Stimulated activated CD4-positive, alpha-beta T cell treated with anti-CD3 and anti-CD28 coated beads, Interleukin-12 subunit alpha, Interleukin-12 subunit beta, amount 100 ng/mL, for 4 hours (primary cell): ENCODE measurements around the gene RHNO1.
"Not testable (repeated sequence)": the region's sequence is repeated elsewhere in the genome, so short reads cannot be mapped to it uniquely, and the experiment has no call there.

ENCODE experiments used
- DNase-seq: peaks from one replicate; pipeline ENCODE4 v3.0.0-alpha.2; 2020

The RHNO1 gene

DNA sequence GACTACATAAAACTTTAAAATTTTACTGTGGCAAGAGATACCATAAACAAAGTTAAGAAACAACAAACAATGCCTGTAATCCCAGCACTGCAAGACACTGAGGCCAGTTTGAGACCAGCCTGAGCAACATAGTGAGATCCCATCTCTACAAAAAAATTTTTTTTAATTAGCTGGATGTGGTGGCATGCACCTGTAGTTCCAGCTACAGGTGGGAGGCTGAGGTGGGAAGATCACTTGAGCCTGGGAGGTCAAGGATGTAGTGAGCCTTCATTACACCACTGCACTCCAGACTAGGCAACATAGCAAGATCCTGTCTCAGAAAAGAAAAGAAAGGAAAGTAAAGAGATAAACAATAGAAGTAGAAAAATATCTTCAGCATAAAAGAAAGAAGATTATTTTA is 16.9 kb upstream of the RHNO1 start:
- DNase-seq, result no peak

GRCh38 chr12:2862876-2863275 is 14.1 kb upstream of the RHNO1 start:
- no peak for DNase-seq

- not testable (repeated sequence) for DNase-seq
Observed at GRCh38 chr12:2863402-2863801, 13.6 kb upstream of the RHNO1 start.

DNA sequence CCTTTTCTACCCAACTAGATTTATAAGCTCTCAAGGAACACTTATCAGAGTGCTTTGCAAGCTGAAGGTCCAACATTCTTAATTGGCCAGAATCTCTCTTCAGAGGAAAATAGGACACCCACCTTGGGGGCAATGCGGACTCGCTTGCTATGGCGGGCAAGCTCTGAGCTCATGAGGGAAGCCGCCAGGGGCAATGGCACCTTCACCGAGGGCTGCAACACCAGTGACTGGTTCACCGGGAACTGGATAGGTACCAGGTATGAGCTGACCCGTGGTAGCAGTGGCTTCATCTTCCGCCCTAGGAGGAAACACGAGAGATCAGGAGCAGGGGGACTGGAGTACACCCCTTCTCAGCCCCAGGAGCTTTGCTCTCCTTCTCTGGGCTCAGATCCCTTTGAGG is 12.8 kb upstream of the RHNO1 start:
- DNase-seq, result no peak

DNA sequence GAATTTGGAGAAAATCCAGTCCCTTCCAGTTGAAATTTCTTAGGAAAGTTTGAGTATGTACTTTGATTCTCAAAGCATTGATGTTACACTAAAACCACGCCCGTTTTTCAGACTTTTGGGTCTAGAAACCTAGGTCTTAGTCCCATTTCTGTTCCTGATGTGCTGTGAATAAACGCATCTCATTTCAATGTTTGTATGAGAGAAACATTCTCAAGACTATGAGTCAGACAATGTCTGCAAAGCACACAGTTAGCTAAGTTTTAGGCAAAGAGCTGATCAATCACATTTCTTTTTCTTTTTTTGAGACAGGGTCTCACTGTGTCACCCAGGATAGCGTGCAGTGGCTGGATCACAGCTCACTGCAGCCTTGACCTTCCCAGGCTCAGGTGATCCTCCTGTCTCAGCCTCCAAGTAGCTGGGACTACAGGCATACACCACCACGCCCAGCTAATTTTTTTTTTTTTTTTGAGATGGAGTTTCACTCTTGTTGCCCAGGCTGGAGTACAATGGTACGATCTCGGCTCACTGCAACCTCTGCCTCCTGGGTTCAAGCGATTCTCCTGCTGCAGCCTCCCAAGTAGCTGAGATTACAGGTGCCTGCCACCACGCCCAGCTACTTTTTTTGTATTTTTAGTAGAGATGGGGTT is 7.9 kb upstream of the RHNO1 start:
- DNase-seq, result not testable (repeated sequence)

- no peak for DNase-seq
Observed at GRCh38 chr12:2876431-2877046, 484 bp upstream of the RHNO1 start.

DNA sequence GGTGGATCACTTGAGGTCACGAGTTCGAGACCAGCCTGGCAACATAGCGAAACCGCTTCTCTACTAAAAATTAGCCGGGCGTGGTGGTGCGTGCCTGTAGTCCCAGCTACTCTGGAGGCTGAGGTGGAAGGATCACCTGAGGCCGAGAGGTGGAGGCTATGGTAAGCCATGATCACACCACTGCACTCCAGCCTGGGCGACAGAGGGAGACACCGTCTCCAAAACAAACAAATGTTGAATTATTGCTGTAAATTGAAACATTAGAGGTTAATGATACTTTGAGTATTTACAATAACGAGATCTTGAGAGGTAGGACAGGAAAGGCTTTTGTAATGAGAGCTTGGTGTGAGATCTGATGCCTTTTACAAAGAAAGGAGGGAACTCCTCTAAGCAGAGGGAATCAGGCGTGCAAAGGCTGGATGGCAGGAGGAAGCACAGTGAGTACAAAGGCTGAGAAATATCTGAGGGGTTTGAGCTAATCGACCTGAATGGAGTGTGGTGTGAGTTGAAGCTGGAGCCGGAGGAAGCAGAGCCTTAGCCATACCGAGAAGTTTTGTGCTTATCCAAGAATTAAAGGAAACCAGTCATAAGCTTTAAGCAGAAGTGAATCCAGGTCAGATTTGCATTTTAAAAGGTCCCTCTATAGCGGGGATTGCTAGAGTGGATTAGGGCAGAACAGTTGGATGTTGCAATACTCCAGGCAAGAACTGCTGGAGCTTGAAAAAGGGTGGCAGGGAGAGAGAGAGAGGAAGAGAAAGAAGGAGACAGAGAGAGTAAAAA is 1.1 kb downstream of the RHNO1 start:
- DNase-seq, result no peak

- DNase-seq, result no peak
Observed at GRCh38 chr12:2879853-2880252, 2.8 kb downstream of the RHNO1 start.

DNA sequence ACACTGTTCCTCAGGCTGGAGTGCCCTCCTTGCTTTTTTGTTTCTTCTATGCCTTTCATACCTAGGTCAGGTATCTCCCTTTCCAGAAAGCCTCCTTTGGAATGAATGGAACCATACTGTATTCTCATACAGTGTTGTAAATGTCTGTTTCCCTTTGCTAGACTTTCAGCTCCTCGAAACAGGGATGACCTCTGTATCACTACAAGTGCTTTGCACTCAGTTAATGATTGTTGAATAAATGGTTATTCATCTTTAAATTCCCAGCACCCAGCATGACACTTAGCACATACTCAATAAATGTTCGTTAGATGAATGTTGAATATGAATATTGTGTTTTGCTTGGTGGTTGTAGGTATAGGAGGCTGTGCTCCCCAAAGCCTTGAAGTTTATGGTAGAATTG is 7.8 kb downstream of the RHNO1 start:
- DNase-seq, result no peak

DNA sequence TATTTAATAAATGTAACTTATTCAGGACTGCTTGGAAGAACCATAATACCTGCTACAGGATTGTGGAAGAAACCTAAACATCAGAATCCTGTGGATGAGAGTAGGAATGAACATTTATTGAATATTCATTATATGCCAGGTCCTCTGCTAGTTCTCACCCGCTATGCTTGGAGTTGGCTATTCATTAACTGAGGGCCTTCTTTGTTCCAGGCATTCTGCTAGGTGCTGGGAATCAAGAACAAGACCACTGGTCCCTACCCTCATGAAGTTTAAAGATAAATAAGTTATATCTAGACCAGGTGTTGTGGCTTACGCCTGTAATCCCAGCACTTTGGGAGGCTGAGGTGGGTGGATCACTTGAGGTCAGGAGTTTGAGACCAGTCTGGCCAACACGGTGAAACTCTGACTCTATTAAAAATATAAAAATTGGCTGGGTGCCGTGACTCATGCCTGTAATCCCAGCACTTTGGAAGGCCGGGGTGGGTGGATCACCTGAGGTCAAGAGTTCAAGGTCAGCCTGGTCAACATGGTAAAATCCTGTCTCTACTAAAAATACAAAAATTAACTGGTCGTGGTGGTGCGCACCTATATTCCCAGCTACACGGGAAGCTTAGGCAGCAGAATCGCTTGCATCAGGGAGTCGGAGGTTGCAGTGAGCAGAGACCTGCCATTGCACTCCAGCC is 9.9 kb downstream of the RHNO1 start:
- no peak for DNase-seq

DNA sequence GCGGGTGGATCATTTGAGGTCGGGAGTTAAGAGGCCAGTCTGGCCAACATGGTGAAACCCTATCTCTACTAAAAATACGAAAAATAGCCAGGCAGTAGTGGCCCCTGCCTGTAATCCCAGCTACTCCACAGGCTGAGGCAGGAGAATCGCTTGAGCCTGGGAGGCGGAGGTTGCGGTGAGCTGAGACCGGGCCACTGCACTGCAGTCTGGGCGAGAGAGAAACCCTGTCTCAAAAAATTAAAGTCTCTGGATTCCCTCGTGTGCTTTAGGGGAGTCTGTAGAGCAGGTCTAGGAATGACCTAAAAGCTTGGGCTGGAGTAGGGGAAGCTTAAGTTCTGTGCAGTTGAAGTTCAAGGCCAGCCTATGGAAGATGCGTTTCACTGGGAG is 13.0 kb downstream of the RHNO1 start:
- DNase-seq, result no peak

GRCh38 chr12:2890388-2891239 is 13.6 kb downstream of the RHNO1 start, which contains the start of gene TULP3:
TULP3 (plus strand) TSS chr12:2890891; CDS start chr12:2890948, 57 bp downstream.
- DNase-seq, result peak; percentile 97

GRCh38 chr12:2891240-2892053 is 14.4 kb downstream of the RHNO1 start:
- DNase-seq, result no peak

- DNase-seq, result no peak
Observed at GRCh38 chr12:2892246-2892645, 15.2 kb downstream of the RHNO1 start.

GRCh38 chr12:2893007-2893406 is 16.0 kb downstream of the RHNO1 start:
- DNase-seq, result no peak

GRCh38 chr12:2895051-2895451 is 18.0 kb downstream of the RHNO1 start:
- no peak for DNase-seq

GRCh38 chr12:2895511-2895910 is 18.5 kb downstream of the RHNO1 start:
- DNase-seq, result no peak

DNA sequence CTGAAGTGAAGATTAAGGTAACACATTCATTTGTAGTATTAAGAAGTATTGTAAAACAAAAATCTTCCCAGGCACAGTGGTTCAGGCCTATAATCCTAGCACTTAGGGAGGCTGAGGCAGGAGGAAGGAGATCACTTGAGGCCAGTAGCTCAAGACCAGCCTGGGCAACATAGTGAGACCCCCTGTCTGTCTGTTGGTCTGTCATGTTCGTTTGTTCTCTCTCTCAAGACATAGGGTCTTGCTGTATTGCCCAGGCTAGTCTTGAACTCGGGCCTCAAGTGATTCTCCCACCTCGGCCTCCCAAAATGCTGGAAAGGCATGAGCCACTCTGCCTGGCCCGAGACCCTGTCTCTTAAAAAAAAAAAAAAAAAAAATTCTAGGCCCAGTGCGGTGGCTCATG is 20.4 kb downstream of the RHNO1 start:
- DNase-seq, result no peak

GRCh38 chr12:2900642-2901041 is 23.6 kb downstream of the RHNO1 start:
- DNase-seq, result no peak

DNA sequence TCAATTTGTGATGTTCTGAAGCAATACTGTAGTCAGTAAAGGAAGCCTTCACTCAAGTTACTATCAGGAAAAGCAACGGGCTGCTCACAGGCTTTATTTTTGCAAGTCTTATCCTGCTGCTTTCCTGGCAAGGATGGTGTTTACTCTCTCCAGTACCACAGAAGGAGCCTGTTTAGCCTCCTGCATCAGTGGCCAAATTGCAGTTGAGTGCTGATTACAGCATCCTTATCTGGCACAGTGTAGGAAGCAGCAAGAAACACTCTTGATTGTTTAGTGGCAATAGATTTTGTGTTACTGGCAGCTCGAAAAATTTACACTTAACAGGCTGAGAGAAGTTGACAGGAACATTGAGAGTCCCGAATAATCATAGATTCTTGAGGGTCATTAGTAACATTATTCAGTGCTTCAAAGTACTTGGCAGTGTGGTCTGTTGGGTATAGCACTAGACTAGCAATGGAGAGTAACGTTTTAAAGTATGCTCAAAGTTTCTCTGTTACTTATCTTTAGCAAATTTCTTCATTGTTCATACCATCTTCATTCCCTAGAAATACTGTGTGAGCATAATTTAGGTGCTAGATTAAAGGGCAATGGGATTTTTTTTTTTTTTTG is 25.4 kb downstream of the RHNO1 start:
- no peak for DNase-seq

DNA sequence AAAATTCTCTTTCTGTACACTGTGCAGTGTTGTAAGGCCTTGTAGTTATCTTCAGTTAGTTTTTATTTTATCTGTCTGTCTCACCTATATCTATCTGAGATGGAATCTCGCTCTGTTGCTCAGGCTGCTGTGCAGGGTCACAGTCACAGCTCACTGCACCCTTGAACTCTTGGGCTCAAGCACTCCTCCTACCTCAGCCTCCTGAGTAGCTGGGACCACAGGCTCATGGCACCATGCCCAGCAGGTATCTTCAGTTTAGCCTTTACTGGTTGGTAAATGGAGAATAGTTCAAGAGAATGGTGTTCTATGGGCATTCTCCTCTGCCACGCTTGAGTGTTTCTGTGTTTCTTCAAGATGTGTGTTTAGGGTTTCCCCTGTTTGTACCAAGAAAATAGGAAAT is 27.2 kb downstream of the RHNO1 start:
- no peak for DNase-seq
